Forelimb muscle (tissue), 1 donor: ENCODE results near the gene CTNNBL1. TPM values are rescaled to one million over a fixed set of nuclear protein-coding genes. Genes with fewer than 3 reads are reported as not detected.

Experiments
- DNase-seq: peaks from one replicate; pipeline ENCODE4 v3.0.0-alpha.2; 2013; ENCODE audit warnings: low read depth
- polyA plus RNA-seq: library from polyadenylated mRNA; unstranded; fragments of 120-200 nt; gene quantifications from one replicate; pipeline ENCODE4 v1.2.1, GENCODE V29; 2013; ENCODE audit not compliant: insufficient read length

The CTNNBL1 gene
- polyA plus RNA-seq, 1 donor: 26.3 TPM

GRCh38 chr20:37737826-37738420, 44.1 kb downstream of the CTNNBL1 start:
- DNase-seq: no peak

- no peak for DNase-seq
These were observed 47.2 kb downstream of the CTNNBL1 start for GRCh38 chr20:37741055-37741454.

GRCh38 chr20:37741570-37741969, 47.7 kb downstream of the CTNNBL1 start:
- DNase-seq: no peak

- DNase-seq: no peak
These were observed 48.3 kb downstream of the CTNNBL1 start for GRCh38 chr20:37742131-37742530.

GRCh38 chr20:37744347-37744746, 50.5 kb downstream of the CTNNBL1 start:
- DNase-seq: no peak

GRCh38 chr20:37745553-37745952, 51.7 kb downstream of the CTNNBL1 start:
- DNase-seq: no peak

- DNase-seq: no peak
These were observed 54.2 kb downstream of the CTNNBL1 start for GRCh38 chr20:37748015-37748414.

- DNase-seq: no peak
These were observed 55.4 kb downstream of the CTNNBL1 start for GRCh38 chr20:37749218-37749617.

- DNase-seq: no peak
These were observed 56.0 kb downstream of the CTNNBL1 start for GRCh38 chr20:37749620-37750403.

GRCh38 chr20:37755665-37756064, 61.8 kb downstream of the CTNNBL1 start:
- DNase-seq: no peak

GRCh38 chr20:37756234-37756633, 62.4 kb downstream of the CTNNBL1 start:
- DNase-seq: no peak

- DNase-seq: no peak
These were observed 63.7 kb downstream of the CTNNBL1 start for GRCh38 chr20:37757550-37757949.

GRCh38 chr20:37758332-37758731, 64.5 kb downstream of the CTNNBL1 start:
- DNase-seq: no peak

- DNase-seq: no peak
These were observed 65.3 kb downstream of the CTNNBL1 start for GRCh38 chr20:37759052-37759553.

- no peak for DNase-seq
These were observed 66.0 kb downstream of the CTNNBL1 start for GRCh38 chr20:37759761-37760209.

- no peak for DNase-seq
These were observed 66.5 kb downstream of the CTNNBL1 start for GRCh38 chr20:37760322-37760721.

GRCh38 chr20:37762716-37763485, 69.1 kb downstream of the CTNNBL1 start:
- DNase-seq: no peak

GRCh38 chr20:37764333-37764935, 70.6 kb downstream of the CTNNBL1 start:
- DNase-seq: no peak

GRCh38 chr20:37770908-37771307, 77.1 kb downstream of the CTNNBL1 start:
- no peak for DNase-seq

GRCh38 chr20:37773291-37773826, 79.5 kb downstream of the CTNNBL1 start:
- no peak for DNase-seq

GRCh38 chr20:37774156-37774555, 80.3 kb downstream of the CTNNBL1 start:
- DNase-seq: no peak

- no peak for DNase-seq
These were observed 81.4 kb downstream of the CTNNBL1 start for GRCh38 chr20:37775200-37775599.
